IMR-90 (cell line): Measurements from ENCODE around the gene STX4. TPM values are rescaled to one million over a fixed set of nuclear protein-coding genes. Genes with fewer than 3 reads are reported as not detected.

Source experiments
- ATAC-seq: fragments of 200-7000 bp; cut with Tn5 transposase; 2 replicates; pipeline ENCODE4 v1.9.1; 2020; ENCODE audit warnings: low read depth, mild to moderate bottlenecking, moderate library complexity
- BruUV-seq: library from RNA; stranded (reverse); fragments of 400-500 nt; replicated peaks from 2 replicates; lab custom pipeline; 2021; lab: Mats Ljungman, UMichigan
- CTCF ChIA-PET: fragments of 300-600 bp; formaldehyde crosslinking; extraction: SDS; loops from one replicate; lab custom pipeline; 2021; ENCODE audit warnings: antibody characterized with exemption; lab: Yijun Ruan, JAX
- POLR2A ChIA-PET: fragments of 300-600 bp; sonication (Branson Sonifier 250); formaldehyde crosslinking; loops from one replicate; lab custom pipeline; 2022; ENCODE audit warnings: antibody characterized with exemption; ENCODE audit not compliant: unreplicated experiment; lab: Charles Lee
- DNase-seq: peaks from one replicate; pipeline ENCODE4 v3.0.0; 2013
- H2AFZ ChIP-seq: replicated peaks from 2 replicates; pipeline ENCODE3; 2013; ENCODE audit warnings: low read length, mild to moderate bottlenecking; ENCODE audit not compliant: poor library complexity
- H2AK5ac ChIP-seq: 2 replicates; pipeline ENCODE4 v1.6.1; 2013; ENCODE audit warnings: low read depth, low read length, inconsistent platforms
- H2AK9ac ChIP-seq: replicated peaks from 2 replicates; pipeline ENCODE3; 2013; ENCODE audit warnings: mild to moderate bottlenecking, low read depth, low read length, moderate library complexity; ENCODE audit not compliant: poor library complexity
- H2BK120ac ChIP-seq: 2 replicates; pipeline ENCODE4 v1.6.1; 2013; ENCODE audit warnings: low read depth, low read length, inconsistent platforms
- H2BK15ac ChIP-seq: 3 replicates; pipeline ENCODE4 v1.6.1; 2013; ENCODE audit warnings: low read depth, low read length, inconsistent platforms
- H2BK20ac ChIP-seq: 2 replicates; pipeline ENCODE4 v1.6.1; 2013; ENCODE audit warnings: low read depth, mild to moderate bottlenecking, inconsistent platforms, low read length, moderate library complexity
- H2BK5ac ChIP-seq: 2 replicates; pipeline ENCODE4 v1.6.1; 2013; ENCODE audit warnings: mild to moderate bottlenecking, low read depth, low read length, inconsistent platforms; ENCODE audit not compliant: poor library complexity, severe bottlenecking
- H3K14ac ChIP-seq: replicated peaks from 2 replicates; pipeline ENCODE4 v1.6.1; 2013; ENCODE audit warnings: low read depth, low read length, inconsistent platforms
- H3K18ac ChIP-seq: 2 replicates; pipeline ENCODE4 v1.6.1; 2013; ENCODE audit warnings: low read depth, low read length, control low read depth
- H3K23ac ChIP-seq: 2 replicates; pipeline ENCODE4 v1.6.1; 2013; ENCODE audit warnings: low read depth, low read length, inconsistent platforms
- H3K27ac ChIP-seq: 2 replicates; pipeline ENCODE4 v1.5.1; 2013; ENCODE audit warnings: mild to moderate bottlenecking, control low read depth, low read length; ENCODE audit not compliant: insufficient read depth
- H3K27me3 ChIP-seq: 2 replicates; pipeline ENCODE4 v1.6.1; 2013; ENCODE audit warnings: low read length; ENCODE audit not compliant: control insufficient read depth, insufficient read depth
- H3K36me3 ChIP-seq: 2 replicates; pipeline ENCODE4 v1.6.1; 2013; ENCODE audit warnings: low read length, mixed read lengths; ENCODE audit not compliant: control insufficient read depth, insufficient read depth
- H3K4ac ChIP-seq: 2 replicates; pipeline ENCODE4 v1.6.1; 2013; ENCODE audit warnings: low read depth, low read length, inconsistent platforms
- H3K4me1 ChIP-seq: 2 replicates; pipeline ENCODE4 v1.6.1; 2013; ENCODE audit warnings: low read length, mixed read lengths; ENCODE audit not compliant: control insufficient read depth, insufficient read depth
- H3K4me2 ChIP-seq: 2 replicates; pipeline ENCODE4 v1.6.1; 2013; ENCODE audit warnings: low read depth, mild to moderate bottlenecking, control low read depth, low read length, moderate library complexity
- H3K4me3 ChIP-seq: 2 replicates; pipeline ENCODE4 v1.5.1; 2013; ENCODE audit warnings: low read depth, mild to moderate bottlenecking, control low read depth, low read length, moderate library complexity; ENCODE audit not compliant: insufficient read depth
- H3K56ac ChIP-seq: 2 replicates; pipeline ENCODE4 v1.6.1; 2013; ENCODE audit warnings: low read length, inconsistent platforms; ENCODE audit not compliant: insufficient read depth; ENCODE audit errors: extremely low read depth
- H3K79me1 ChIP-seq, 2 experiments: 2 replicates each; pipeline ENCODE4 v1.6.1; 2013; ENCODE audit warnings: low read length in 2 of 2, inconsistent platforms in 1 of 2, low read depth in 1 of 2
- H3K9ac ChIP-seq: 2 replicates; pipeline ENCODE4 v1.6.1; 2013; ENCODE audit warnings: low read depth, low read length, control low read depth
- H3K9me1 ChIP-seq: 2 replicates; pipeline ENCODE4 v1.6.1; 2013; ENCODE audit warnings: low read length, inconsistent platforms; ENCODE audit not compliant: insufficient read depth
- H3K9me3 ChIP-seq: 2 replicates; pipeline ENCODE4 v1.6.1; 2013; ENCODE audit warnings: low read length; ENCODE audit not compliant: control insufficient read depth, insufficient read depth
- H4K20me1 ChIP-seq: 2 replicates; pipeline ENCODE4 v1.6.1; 2013; ENCODE audit warnings: low read length, inconsistent platforms; ENCODE audit not compliant: insufficient read depth
- H4K5ac ChIP-seq: 2 replicates; pipeline ENCODE4 v1.6.1; 2013; ENCODE audit warnings: mild to moderate bottlenecking, low read depth, low read length, control low read depth
- H4K8ac ChIP-seq, 2 experiments: 2 replicates each; pipeline ENCODE4 v1.6.1; 2013; ENCODE audit warnings: low read depth in 2 of 2, low read length in 2 of 2, control low read depth in 1 of 2, inconsistent platforms in 1 of 2
- H4K91ac ChIP-seq: 2 replicates; pipeline ENCODE4 v1.6.1; 2013; ENCODE audit warnings: low read depth, low read length, inconsistent platforms; ENCODE audit not compliant: insufficient read depth
- BHLHE40 ChIP-seq: fragments of 150-350 bp; IDR thresholded peaks from 2 replicates; pipeline ENCODE4 v1.6.1; 2016; ENCODE audit warnings: mild to moderate bottlenecking, low read depth, low read length
- CEBPB ChIP-seq: IDR thresholded peaks from 2 replicates; pipeline ENCODE4 v1.6.1; 2012; ENCODE audit warnings: low read depth, low read length, improper control_type of control experiment
- FOS ChIP-seq: fragments of 150-350 bp; IDR thresholded peaks from 2 replicates; pipeline ENCODE4 v1.6.1; 2016; ENCODE audit warnings: low read depth, low read length
- MAZ ChIP-seq: IDR thresholded peaks from 2 replicates; pipeline ENCODE4 v1.6.1; 2012; ENCODE audit warnings: low read depth, mild to moderate bottlenecking, low read length, improper control_type of control experiment, moderate library complexity, borderline replicate concordance
- RAD21 ChIP-seq: IDR thresholded peaks from 2 replicates; pipeline ENCODE4 v1.6.1; 2012; ENCODE audit warnings: low read length, improper control_type of control experiment
- WGBS, 2 experiments: methylation state at CpG; one replicate each; pipeline versions ENCODE4 v1.1.5 to v1.1.7; 2013; ENCODE audit warnings: missing lambda C conversion rate in 2 of 2; ENCODE audit not compliant: insufficient read length in 1 of 2; ENCODE audit errors: extremely low coverage in 2 of 2; 5-methylcytosine and 5-hydroxymethylcytosine counted together
- dilution Hi-C: fragments of 300-500 bp; cut with HindIII; formaldehyde crosslinking; loops from one replicate; pipeline ENCODE4 v1.14.3; 2018; ENCODE audit warnings: low sequenced_read_pairs; ENCODE audit not compliant: unreplicated experiment
- in situ Hi-C: fragments of 300-500 bp; cut with MboI; formaldehyde crosslinking; loops from 3 replicates; pipeline ENCODE4 v1.14.3; 2019; ENCODE audit warnings: low sequenced_read_pairs, inconsistent platforms, mixed read lengths
- intact Hi-C: fragments of 100-400 bp; cut with micrococcal nuclease; formaldehyde crosslinking; loops from 2 replicates; pipeline ENCODE4 v1.10.0; 2022
- polyA plus RNA-seq, 3 experiments: library from polyadenylated mRNA; depleted of rRNA; stranded (reverse); fragments of >200 nt; gene quantifications; 2 replicates each; pipeline ENCODE4 v1.2.3, GENCODE V29; 2012; ENCODE audit warnings: low replicate concordance in 1 of 3
- total RNA-seq: library from RNA; depleted of rRNA; stranded (reverse); fragments of >200 nt; gene quantifications from 2 replicates; pipeline ENCODE4 v1.2.3, GENCODE V29; 2012

STX4 gene
- total and polyA plus RNA-seq, 2 of the 4 experiments (the other 2 are of a cell fraction): 23.5 to 67.9 TPM

DNA sequence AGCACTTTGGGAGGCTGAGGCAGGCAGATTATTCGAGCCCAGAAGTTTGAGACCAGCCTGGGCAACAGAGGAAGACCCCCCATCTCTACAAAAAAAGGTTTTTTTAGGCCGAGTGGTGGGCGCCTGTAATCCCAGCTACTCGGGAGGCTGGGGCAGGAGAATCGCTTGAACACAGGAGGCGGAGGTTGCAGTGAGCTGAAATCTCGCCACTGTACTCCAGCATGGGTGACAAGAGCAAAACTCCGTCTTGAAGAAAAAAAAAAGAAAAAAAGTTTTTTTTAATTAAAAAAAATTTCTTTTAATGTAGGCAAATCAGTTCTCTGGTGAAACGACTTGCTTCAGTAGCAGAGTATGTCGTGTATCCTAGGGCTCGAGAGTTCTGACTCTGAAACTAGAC is 37.4 kb upstream of the STX4 start:
- Histone ChIP-seq H3K4me1 (peaks cover 27% of the 10 kb centered on the region), H3K9me1 (peaks cover 18% of the 10 kb centered on the region), H3K14ac (no peak overlapping the region), H4K5ac (no peak overlapping the region), H3K36me3 (peaks cover 4% of the 10 kb centered on the region; the same call in 1 of the 2 replicates), H2AK5ac (0 out of 2 replicates have a peak overlapping the region, but pooled peaks have one; percentile 13), H2BK15ac (no peak overlapping the region; the same call in 2 of the 3 replicates), H3K4me3 (no peak overlapping the region), H2AK9ac (peak overlapping the region; percentile 6), H2BK120ac (peak overlapping the region; percentile 3; the same call in 1 of the 2 replicates), H2AFZ (peak overlapping the region; percentile 13), H4K8ac (peak overlapping the region; percentile 94 to 99; a peak in 3 of 4 replicates), H2BK5ac (no peak overlapping the region), H4K91ac (no peak overlapping the region), H3K27ac (no peak overlapping the region), H3K4me2 (no peak overlapping the region), H3K56ac (no peak overlapping the region), H3K79me1 (peaks cover 0 to 18% of the 10 kb centered on the region in 2 experiments; a peak in 1 of 4 replicates), H3K27me3 (no peaks in the 10 kb centered on the region), H3K4ac (peak overlapping the region; percentile 46; the same call in 1 of the 2 replicates), H3K9ac (no peak overlapping the region), H2BK20ac (0 out of 2 replicates have a peak overlapping the region, but pooled peaks have one; percentile 10), H4K20me1 (no peaks in the 10 kb centered on the region), H3K23ac (no peak overlapping the region), H3K9me3 (no peaks in the 10 kb centered on the region), H3K18ac (no peak overlapping the region)
- POLR2A ChIA-PET: no interaction called here
- DNase-seq (no peak), ATAC-seq (no peak)
- dilution Hi-C loops: no loop called here
- in situ Hi-C loops: loop anchor here (10.0 to 25.0 kb wide), 2 partner anchors 449 to 716 kb away; partner anchors contain the start of gene ZNF843
- no TSS peak for BruUV-seq
- 82% methylated on average over 2 of the region's 11 CpGs; no CpG with 5 or more reads in 1 of the 2 experiments for WGBS, 2 experiments
- TF ChIP-seq FOS (no peak), MAZ (no peak), CEBPB (no peak), RAD21 (no peak), BHLHE40 (no peak)
- CTCF ChIA-PET: no interaction called here
- intact Hi-C loops: loop anchor here (5.0 kb wide), 1 partner anchor 76 kb away; the partner anchor contains the start of genes ZNF646 and ZNF668
